ENCODE measurements around the gene KLHDC4.

KLHDC4 gene

DNA sequence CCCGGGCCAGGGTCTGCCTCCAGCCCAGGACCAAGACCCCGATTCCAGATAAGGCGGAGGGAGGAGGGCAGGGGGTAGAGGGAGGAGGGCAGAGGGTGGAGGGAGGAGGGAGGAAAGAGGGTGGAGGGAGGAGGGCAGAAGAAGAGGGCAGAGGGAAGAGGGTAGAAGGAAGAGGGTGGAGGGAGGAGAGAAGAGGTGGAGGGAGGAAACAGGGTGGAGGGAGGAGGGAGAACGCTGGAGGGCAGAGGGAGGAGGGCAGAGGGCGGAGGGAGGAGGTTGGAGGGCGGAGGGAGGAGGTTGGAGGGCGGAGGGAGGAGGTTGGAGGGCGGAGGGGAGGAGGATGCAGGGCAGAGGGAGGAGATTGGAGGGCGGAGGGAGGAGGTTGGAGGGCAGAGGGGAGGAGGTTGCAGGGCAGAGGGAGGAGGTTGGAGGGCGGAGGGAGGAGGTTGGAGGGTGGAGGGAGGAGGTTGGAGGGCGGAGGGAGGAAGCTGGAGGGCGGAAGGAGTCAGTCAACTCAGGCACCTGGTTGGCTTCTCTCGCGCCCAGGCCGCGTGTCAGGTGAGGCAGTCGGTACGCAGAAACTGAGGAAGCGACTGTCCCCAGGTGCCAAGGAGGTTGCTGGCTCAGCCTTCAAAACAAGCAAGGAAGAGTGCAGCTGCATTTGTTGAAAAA is 65.2 kb downstream of the KLHDC4 start:
- H3K4me3 ChIP-seq (ENCODE audit: low read depth, low read length): no peak overlapping the region

DNA sequence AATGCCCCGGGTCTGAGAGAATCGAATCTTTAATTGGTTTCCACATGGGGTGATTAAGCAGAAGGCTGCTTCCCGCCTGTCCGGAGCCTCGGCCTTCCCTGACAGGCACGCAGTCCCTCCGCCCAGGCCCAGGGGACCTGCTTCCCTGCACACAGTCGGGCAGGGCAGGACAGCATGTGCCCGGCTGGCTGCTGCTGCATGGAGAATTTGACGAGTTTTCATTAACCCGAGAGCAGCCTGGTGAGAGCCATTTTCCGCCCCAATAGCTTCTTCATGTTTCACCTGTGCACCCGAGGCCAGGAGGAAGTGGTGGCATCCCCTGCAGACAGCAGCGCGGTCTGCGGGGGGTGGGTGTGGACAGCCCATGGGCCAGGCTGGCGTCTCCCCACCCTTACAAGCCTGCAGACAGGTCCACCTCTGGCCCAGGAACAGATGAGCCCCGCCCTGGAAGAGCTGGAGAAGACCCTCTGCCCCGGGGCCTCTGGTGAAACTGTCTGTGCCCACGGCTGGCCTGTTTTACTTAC is 67.0 kb downstream of the KLHDC4 start:
- no peaks in the 10 kb centered on the region for H3K27me3 ChIP-seq (ENCODE audit: insufficient read depth, low read depth, severe bottlenecking)
- no peak overlapping the region for H3K4me3 ChIP-seq (ENCODE audit: low read depth, low read length)
- no peak overlapping the region for H3K27ac ChIP-seq
- TF ChIP-seq, protein P1, sequence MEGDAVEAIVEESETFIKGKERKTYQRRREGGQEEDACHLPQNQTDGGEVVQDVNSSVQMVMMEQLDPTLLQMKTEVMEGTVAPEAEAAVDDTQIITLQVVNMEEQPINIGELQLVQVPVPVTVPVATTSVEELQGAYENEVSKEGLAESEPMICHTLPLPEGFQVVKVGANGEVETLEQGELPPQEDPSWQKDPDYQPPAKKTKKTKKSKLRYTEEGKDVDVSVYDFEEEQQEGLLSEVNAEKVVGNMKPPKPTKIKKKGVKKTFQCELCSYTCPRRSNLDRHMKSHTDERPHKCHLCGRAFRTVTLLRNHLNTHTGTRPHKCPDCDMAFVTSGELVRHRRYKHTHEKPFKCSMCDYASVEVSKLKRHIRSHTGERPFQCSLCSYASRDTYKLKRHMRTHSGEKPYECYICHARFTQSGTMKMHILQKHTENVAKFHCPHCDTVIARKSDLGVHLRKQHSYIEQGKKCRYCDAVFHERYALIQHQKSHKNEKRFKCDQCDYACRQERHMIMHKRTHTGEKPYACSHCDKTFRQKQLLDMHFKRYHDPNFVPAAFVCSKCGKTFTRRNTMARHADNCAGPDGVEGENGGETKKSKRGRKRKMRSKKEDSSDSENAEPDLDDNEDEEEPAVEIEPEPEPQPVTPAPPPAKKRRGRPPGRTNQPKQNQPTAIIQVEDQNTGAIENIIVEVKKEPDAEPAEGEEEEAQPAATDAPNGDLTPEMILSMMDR (IDR thresholded peaks at IDR 0.05; ENCODE audit: low read depth, low read length): no peak
- no peaks in the 10 kb centered on the region for H3K9me3 ChIP-seq (ENCODE audit: severe bottlenecking)
- peaks cover 9% of the 10 kb centered on the region for H3K36me3 ChIP-seq
- no peak for DNase-seq

More for the DNA sequence above, 65.2 kb downstream of the KLHDC4 start:
- TF ChIP-seq, protein P1 (IDR thresholded peaks at IDR 0.05; ENCODE audit: low read depth, low read length): no peak
- Histone ChIP-seq H3K36me3 (peaks cover 9% of the 10 kb centered on the region), H3K9me3 (ENCODE audit: severe bottlenecking) (no peaks in the 10 kb centered on the region), H3K27me3 (ENCODE audit: insufficient read depth, low read depth, severe bottlenecking) (no peaks in the 10 kb centered on the region), H3K27ac (no peak overlapping the region)
- no peak for DNase-seq

DNA sequence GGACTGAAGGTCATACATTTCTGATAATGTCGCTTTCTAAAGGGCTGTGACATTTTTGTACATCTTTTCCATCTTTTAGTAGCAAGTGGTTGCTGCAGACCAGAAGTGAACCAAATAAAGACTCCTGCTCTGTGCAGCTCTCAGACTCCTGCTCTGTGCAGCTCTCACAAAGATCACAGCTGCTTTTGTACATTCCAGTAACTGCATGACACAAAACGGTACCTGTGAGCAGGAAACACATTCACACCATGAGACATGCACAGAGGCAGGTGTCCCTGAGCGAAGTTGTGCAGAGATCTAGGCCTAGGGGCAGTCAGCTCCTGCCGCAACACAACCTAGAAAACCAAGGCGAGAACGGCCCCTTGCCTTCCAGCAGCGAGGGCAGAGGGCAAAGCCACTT is 67.5 kb downstream of the KLHDC4 start:
- Histone ChIP-seq H3K27ac (no peak overlapping the region), H3K27me3 (ENCODE audit: insufficient read depth, low read depth, severe bottlenecking) (no peaks in the 10 kb centered on the region), H3K9me3 (ENCODE audit: severe bottlenecking) (no peaks in the 10 kb centered on the region), H3K36me3 (peaks cover 9% of the 10 kb centered on the region), H3K4me3 (ENCODE audit: low read depth, low read length) (no peak overlapping the region)
- TF ChIP-seq, protein P1 (IDR thresholded peaks at IDR 0.05; ENCODE audit: low read depth, low read length): no peak
- no peak for DNase-seq

DNA sequence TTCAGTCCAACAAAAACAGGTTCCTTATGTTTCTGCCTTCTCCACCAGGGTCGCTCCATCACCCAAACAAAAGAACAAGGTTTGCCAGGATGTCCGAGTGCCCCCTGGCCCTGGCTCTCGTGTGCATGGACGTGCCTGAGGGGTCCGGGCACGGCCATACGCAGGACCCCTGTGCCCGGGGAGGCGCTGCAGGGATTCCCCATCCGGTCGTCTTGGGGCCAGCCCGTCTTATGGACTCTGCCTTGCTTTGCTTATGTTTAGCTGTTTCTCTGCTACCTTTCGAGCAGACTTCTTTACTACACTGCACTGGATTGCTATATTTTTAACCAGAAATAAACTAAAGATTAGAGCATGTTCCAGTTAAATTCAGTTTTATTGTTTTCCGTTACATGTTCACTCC is 68.0 kb downstream of the KLHDC4 start:
- no peak overlapping the region for H3K4me3 ChIP-seq (ENCODE audit: low read depth, low read length)
- TF ChIP-seq, protein P1 (IDR thresholded peaks at IDR 0.05; ENCODE audit: low read depth, low read length): no peak
- H3K27ac ChIP-seq: no peak overlapping the region
- H3K27me3 ChIP-seq (ENCODE audit: insufficient read depth, low read depth, severe bottlenecking): no peaks in the 10 kb centered on the region
- no peaks in the 10 kb centered on the region for H3K9me3 ChIP-seq (ENCODE audit: severe bottlenecking)
- H3K36me3 ChIP-seq: peaks cover 8% of the 10 kb centered on the region
- no peak for DNase-seq

DNA sequence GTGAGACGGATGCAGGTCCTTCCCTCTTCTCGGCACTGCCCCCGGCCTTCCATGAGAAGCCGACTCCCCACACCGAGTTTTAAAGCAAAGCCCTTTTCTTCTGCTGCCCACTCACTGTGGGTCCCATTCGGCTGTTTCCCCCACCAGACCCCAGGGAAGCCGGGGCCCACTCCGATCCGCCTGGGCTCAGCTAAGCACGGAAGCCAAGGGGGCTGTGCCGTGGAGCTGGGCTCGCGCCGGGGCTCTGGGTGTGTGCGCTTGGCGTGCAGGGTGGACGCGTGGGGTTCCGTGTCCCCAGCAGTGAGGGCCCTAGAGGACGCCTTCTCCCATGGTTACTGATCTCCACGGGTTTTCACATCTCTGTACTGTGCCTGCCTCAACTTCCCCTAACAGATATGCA is 68.5 kb downstream of the KLHDC4 start:
- no peak overlapping the region for H3K27ac ChIP-seq
- no peak for DNase-seq
- no peak overlapping the region for H3K4me3 ChIP-seq (ENCODE audit: low read depth, low read length)
- no peaks in the 10 kb centered on the region for H3K9me3 ChIP-seq (ENCODE audit: severe bottlenecking)
- H3K27me3 ChIP-seq (ENCODE audit: insufficient read depth, low read depth, severe bottlenecking): no peaks in the 10 kb centered on the region
- TF ChIP-seq, protein P1 (IDR thresholded peaks at IDR 0.05; ENCODE audit: low read depth, low read length): no peak
- H3K36me3 ChIP-seq: peaks cover 5% of the 10 kb centered on the region; the same call in 1 of the 2 replicates

DNA sequence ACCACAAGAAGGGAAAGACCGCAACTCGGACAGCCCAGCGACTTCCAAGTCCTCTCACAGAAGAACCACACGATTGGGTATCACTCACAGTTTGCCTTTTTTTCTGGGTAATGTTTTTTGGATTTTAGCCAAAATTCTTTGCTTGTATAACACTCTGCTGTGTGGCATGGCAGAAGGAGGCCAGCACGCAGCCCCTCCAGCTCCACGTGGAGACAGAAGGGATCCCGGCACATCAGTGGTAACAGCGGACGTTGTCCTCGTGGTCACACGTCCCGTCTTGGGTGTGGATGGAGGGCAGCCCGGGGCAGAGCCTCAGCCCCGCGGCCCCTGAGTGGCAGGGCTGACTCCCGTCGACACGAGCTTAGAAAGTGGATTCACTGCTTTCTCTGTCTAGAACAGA is 69.1 kb downstream of the KLHDC4 start:
- DNase-seq: no peak
- H3K9me3 ChIP-seq (ENCODE audit: severe bottlenecking): no peaks in the 10 kb centered on the region
- TF ChIP-seq, protein P1 (IDR thresholded peaks at IDR 0.05; ENCODE audit: low read depth, low read length): no peak
- H3K27me3 ChIP-seq (ENCODE audit: insufficient read depth, low read depth, severe bottlenecking): no peaks in the 10 kb centered on the region
- no peak overlapping the region for H3K4me3 ChIP-seq (ENCODE audit: low read depth, low read length)
- H3K27ac ChIP-seq: no peak overlapping the region
- H3K36me3 ChIP-seq: peaks cover 1% of the 10 kb centered on the region; the same call in 1 of the 2 replicates
